Left cardiac atrium (tissue), 4 donors: ENCODE results near the gene ACTL7B. TPM values are rescaled to one million over a fixed set of nuclear protein-coding genes. Genes with fewer than 3 reads are reported as not detected.

Source experiments
- ATAC-seq, 2 donors: fragments of 200-7000 bp; cut with Tn5 transposase; one replicate each; pipeline ENCODE4 v1.9.1; 2020; ENCODE audit warnings: mild to moderate bottlenecking in 2 of 2, moderate library complexity in 2 of 2
- DNase-seq: peaks from one replicate; pipeline ENCODE4 v3.0.0-alpha.2; 2020
- intact Hi-C, 2 donors: fragments of 100-400 bp; cut with DNase I; formaldehyde crosslinking; loops; one replicate each; pipeline versions ENCODE4 v1.14.1 to v1.15.1; 2022 to 2023
- total RNA-seq, 2 donors: library from RNA; stranded (reverse); fragmentation: NEBNext Ultra II Directional; extraction: Animal tissue kit (Norgen Biotek cat#: 25700); gene quantifications; one replicate each; pipeline ENCODE4 v1.2.1, GENCODE V29; 2021
- donor health status: DM: no; HTN: yes; CAD: no.
- donor health status: DM: no; HTN: yes; CAD: no; lungs with severe emphysema.
- donor health status: DM: yes; HTN: yes; CAD: no.
- donor health status: Dilated cardiomyopathy.

Gene ACTL7B
- total RNA-seq, 2 donors from 2014 or later, result not detected

- ATAC-seq (no peak), DNase-seq (no peak)
- intact Hi-C loops, result no loop called here
Observed at GRCh38 chr9:108815156-108815555, 40.6 kb downstream of the ACTL7B start.

GRCh38 chr9:108813951-108814601 is 41.7 kb downstream of the ACTL7B start:
- no peak for DNase-seq
- intact Hi-C loops, result no loop called here

GRCh38 chr9:108812396-108813025 is 43.3 kb downstream of the ACTL7B start:
- intact Hi-C loops, result no loop called here
- no peak for ATAC-seq
- DNase-seq, result no peak

More at GRCh38 chr9:108813951-108814601, 41.7 kb downstream of the ACTL7B start:
- peak; percentile 81 to 87 for ATAC-seq

DNA sequence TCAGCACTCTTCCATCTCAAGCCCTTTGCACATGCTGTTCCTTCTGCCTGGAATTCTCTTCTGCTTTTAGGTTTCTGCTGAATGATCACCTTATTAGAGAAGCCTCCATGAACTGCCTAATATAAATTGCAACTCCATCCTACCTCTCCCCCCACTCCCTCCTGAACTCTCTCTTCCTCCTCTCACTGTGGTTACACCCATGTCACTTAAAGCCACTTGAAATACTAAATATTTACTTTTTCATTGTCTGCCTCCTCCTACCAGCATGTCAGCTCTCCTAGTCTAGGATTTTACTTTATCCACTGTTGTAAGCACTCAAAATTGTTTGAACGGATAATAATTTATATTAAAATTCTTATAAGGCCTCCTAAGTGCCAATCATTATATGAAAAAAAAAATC is 43.8 kb downstream of the ACTL7B start:
- ATAC-seq, result no peak
- intact Hi-C loops, result no loop called here

DNA sequence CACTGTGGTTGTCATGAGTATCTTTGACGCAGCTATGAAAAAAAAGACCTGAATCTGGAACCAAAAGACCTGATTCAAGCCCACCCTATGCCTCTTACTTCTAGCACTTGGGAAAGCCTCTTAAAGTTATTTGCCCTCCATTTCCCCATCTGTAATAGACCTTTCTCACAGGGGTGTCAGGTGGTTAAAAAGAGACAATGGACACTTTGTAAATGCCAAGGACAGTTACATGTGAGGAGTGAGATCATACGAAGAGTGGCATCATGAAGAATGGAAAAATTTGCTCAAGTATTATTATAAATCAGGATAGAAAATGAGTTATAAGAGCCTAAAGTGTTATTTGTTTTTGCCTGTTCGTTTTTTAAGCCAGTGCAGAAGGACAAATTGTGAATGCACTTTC is 46.5 kb downstream of the ACTL7B start:
- no peak for DNase-seq
- ATAC-seq, result no peak
- intact Hi-C loops, result no loop called here

More for the DNA sequence above, 43.8 kb downstream of the ACTL7B start:
- DNase-seq, result no peak

Other genes with a start within 250 kb of the ACTL7B start
- not detected for gene ACTL7A, start 6.3 kb upstream of the ACTL7B start, total RNA-seq
- 10 to 100 TPM; 19.1 to 27.0 TPM for gene ELP1, start 78.1 kb upstream of the ACTL7B start, total RNA-seq
- gene ABITRAM, start 78.4 kb upstream of the ACTL7B start, total RNA-seq, result 10 to 100 TPM in 1 of 2 donors, 1 to 10 TPM in 1; 7.4 to 12.4 TPM
- gene CTNNAL1, start 157.5 kb upstream of the ACTL7B start, total RNA-seq, result 10 to 100 TPM; 87.0 to 91.2 TPM